AG04450 (cell line): ENCODE measurements around the gene LUC7L. TPM values are rescaled to one million over a fixed set of nuclear protein-coding genes. Genes with fewer than 3 reads are reported as not detected.

Source experiments
- CTCF ChIA-PET: fragments of 300-600, 350-600 bp; formaldehyde crosslinking; extraction: SDS; loops from one replicate; lab custom pipeline; 2022; ENCODE audit warnings: antibody characterized with exemption, inconsistent platforms; lab: Charles Lee
- POLR2A ChIA-PET: fragments of 350-600 bp; formaldehyde crosslinking; extraction: SDS; loops from one replicate; lab custom pipeline; 2021; ENCODE audit warnings: antibody characterized with exemption, inconsistent platforms; lab: Yijun Ruan, JAX
- DNase-seq: peaks from one replicate; pipeline ENCODE4 v3.0.0-alpha.2; 2011; ENCODE audit warnings: low read depth, low spot score
- H3K27ac ChIP-seq: one replicate; pipeline ENCODE4 v1.5.1; 2012; ENCODE audit warnings: low read depth, low read length, control low read depth
- H3K27me3 ChIP-seq: one replicate; pipeline ENCODE4 v1.6.0; 2012; ENCODE audit warnings: low read length; ENCODE audit not compliant: control insufficient read depth, insufficient read depth
- H3K4me3 ChIP-seq: 2 replicates; pipeline ENCODE4 v1.5.1; 2011; ENCODE audit warnings: mild to moderate bottlenecking, low read depth, low read length, control low read depth
- H3K9me3 ChIP-seq: 2 replicates; pipeline ENCODE4 v1.5.1; 2012; ENCODE audit warnings: low read length; ENCODE audit not compliant: control insufficient read depth, insufficient read depth
- polyA plus RNA-seq: library from polyadenylated mRNA; depleted of rRNA; stranded (reverse); fragments of >200 nt; gene quantifications from 2 replicates; pipeline ENCODE4 v1.2.3, GENCODE V29; 2011; rRNA removed
- small RNA-seq: library from RNA; depleted of rRNA; stranded (forward); fragments of <200 nt; gene quantifications from one replicate; pipeline ENCODE3, GENCODE V24; 2012; ENCODE audit warnings: low read depth; ENCODE audit not compliant: insufficient read length
- TF ChIP-seq, protein P1 (sequence below): IDR thresholded peaks from 2 replicates; pipeline ENCODE4 v1.5.1; 2011; ENCODE audit warnings: low read depth, low read length, control low read depth, inconsistent platforms

The LUC7L gene
- polyA plus RNA-seq, 1 experiment, result 47.2 TPM

DNA sequence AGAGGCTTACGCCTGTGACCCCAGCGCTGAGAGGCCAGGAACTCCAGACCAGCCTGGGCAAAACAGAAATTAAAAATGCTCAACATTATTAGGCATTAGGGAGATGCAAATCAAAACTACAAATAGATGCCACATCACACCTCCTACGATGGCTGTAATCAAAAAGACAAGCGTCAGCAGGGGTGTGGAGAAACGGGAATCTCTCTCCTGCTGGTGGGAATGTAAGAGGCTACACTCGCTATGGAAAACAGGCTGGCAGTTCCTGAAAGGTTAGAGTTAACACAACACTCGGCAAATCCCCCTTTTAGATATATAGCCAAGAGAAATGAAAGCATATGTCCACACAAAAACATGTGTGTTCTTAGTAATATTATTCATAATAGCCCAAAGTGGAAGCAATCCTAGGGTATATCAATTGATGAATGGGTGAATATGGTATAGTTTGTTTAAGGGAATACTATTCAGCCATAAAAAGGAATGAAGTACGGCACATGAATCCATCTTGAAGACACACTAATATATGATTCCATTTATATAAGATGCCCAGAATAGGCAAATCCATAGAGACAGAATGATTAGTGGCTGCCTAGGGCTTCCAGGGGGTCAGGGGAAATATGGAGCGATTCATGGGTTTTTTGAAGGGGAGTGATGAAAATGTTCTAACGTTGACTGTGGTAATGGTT lies 88.9 kb downstream of the LUC7L start:
- no peak for DNase-seq
- TF ChIP-seq, protein P1, sequence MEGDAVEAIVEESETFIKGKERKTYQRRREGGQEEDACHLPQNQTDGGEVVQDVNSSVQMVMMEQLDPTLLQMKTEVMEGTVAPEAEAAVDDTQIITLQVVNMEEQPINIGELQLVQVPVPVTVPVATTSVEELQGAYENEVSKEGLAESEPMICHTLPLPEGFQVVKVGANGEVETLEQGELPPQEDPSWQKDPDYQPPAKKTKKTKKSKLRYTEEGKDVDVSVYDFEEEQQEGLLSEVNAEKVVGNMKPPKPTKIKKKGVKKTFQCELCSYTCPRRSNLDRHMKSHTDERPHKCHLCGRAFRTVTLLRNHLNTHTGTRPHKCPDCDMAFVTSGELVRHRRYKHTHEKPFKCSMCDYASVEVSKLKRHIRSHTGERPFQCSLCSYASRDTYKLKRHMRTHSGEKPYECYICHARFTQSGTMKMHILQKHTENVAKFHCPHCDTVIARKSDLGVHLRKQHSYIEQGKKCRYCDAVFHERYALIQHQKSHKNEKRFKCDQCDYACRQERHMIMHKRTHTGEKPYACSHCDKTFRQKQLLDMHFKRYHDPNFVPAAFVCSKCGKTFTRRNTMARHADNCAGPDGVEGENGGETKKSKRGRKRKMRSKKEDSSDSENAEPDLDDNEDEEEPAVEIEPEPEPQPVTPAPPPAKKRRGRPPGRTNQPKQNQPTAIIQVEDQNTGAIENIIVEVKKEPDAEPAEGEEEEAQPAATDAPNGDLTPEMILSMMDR, result no peak
- POLR2A ChIA-PET, result no interaction called here
- no peak overlapping the region for H3K4me3 ChIP-seq
- CTCF ChIA-PET, result no interaction called here
- no peak overlapping the region for H3K27ac ChIP-seq
- no peaks in the 10 kb centered on the region for H3K27me3 ChIP-seq
- no peaks in the 10 kb centered on the region; the same call in 1 of the 2 replicates for H3K9me3 ChIP-seq

Small RNA genes within 50 kb of the gene (small RNA-seq; reads per million reads assigned to genes)
- not detected for gene RF00019

Other genes starting within 250 kb of the LUC7L start
- 13.7 and 14.4 TPM in 2 replicates for gene POLR3K, start 175.8 kb downstream of the LUC7L start, polyA plus RNA-seq
- 38.8 and 42.3 TPM in 2 replicates for gene SNRNP25, start 175.6 kb downstream of the LUC7L start, polyA plus RNA-seq
- 50.2 and 61.7 TPM in 2 replicates for gene RHBDF1, start 156.8 kb downstream of the LUC7L start, polyA plus RNA-seq
- 47.3 and 78.3 TPM in 2 replicates for gene MPG, start 151.2 kb downstream of the LUC7L start, polyA plus RNA-seq
- 11.0 and 14.9 TPM in 2 replicates for gene NPRL3, start 90.8 kb downstream of the LUC7L start, polyA plus RNA-seq
- gene HBZ, start 76.8 kb downstream of the LUC7L start, polyA plus RNA-seq, result not detected in 2 replicates
- gene HBM, start 63.5 kb downstream of the LUC7L start, polyA plus RNA-seq, result not detected in 2 replicates
- gene HBA2, start 56.6 kb downstream of the LUC7L start, polyA plus RNA-seq, result not detected in 2 replicates
- not detected in 2 replicates for gene HBA1, start 52.8 kb downstream of the LUC7L start, polyA plus RNA-seq
- not detected in 2 replicates for gene HBQ1, start 49.0 kb downstream of the LUC7L start, polyA plus RNA-seq
- gene FAM234A, start 5.4 kb upstream of the LUC7L start, polyA plus RNA-seq, result 42.3 and 42.7 TPM in 2 replicates
- 0.30 and 0.33 TPM in 2 replicates for gene RGS11, start 46.5 kb upstream of the LUC7L start, polyA plus RNA-seq
- not detected in 2 replicates for gene ARHGDIG, start 51.1 kb upstream of the LUC7L start, polyA plus RNA-seq
- gene PDIA2, start 53.7 kb upstream of the LUC7L start, polyA plus RNA-seq, result 0.42 and 0.45 TPM in 2 replicates
- gene AXIN1, start 123.3 kb upstream of the LUC7L start, polyA plus RNA-seq, result 3.5 and 4.7 TPM in 2 replicates
- gene MRPL28, start 141.1 kb upstream of the LUC7L start, polyA plus RNA-seq, result 144 and 157 TPM in 2 replicates
- 40.8 and 68.0 TPM in 2 replicates for gene PGAP6, start 152.5 kb upstream of the LUC7L start, polyA plus RNA-seq
- 156 and 198 TPM in 2 replicates for gene NME4, start 167.8 kb upstream of the LUC7L start, polyA plus RNA-seq
- 11.6 and 16.0 TPM in 2 replicates for gene DECR2, start 172.4 kb upstream of the LUC7L start, polyA plus RNA-seq
- 6.9 and 9.7 TPM in 2 replicates for gene RAB11FIP3, start 196.2 kb upstream of the LUC7L start, polyA plus RNA-seq